Kidney epithelial cell (primary cell): ENCODE results near the gene MSRB2. TPM values are rescaled to one million over a fixed set of nuclear protein-coding genes. Genes with fewer than 3 reads are reported as not detected.

Experiments
- DNase-seq: peaks from one replicate; pipeline ENCODE4 v3.0.0-alpha.2; 2010; ENCODE audit warnings: low read depth
- H3K27me3 ChIP-seq: 2 replicates; pipeline ENCODE4 v1.6.0; 2011; ENCODE audit warnings: low read length; ENCODE audit not compliant: control insufficient read depth, insufficient read depth
- H3K36me3 ChIP-seq: 2 replicates; pipeline ENCODE4 v1.5.1; 2011; ENCODE audit warnings: low read length; ENCODE audit not compliant: control insufficient read depth, insufficient read depth
- H3K4me3 ChIP-seq: 2 replicates; pipeline ENCODE4 v1.5.1; 2011; ENCODE audit warnings: low read depth, mild to moderate bottlenecking, control low read depth, low read length
- CTCF ChIP-seq: IDR thresholded peaks from 2 replicates; pipeline ENCODE4 v1.5.1; 2011; ENCODE audit warnings: mild to moderate bottlenecking, moderate library complexity, low read length, control low read depth, inconsistent platforms; ENCODE audit not compliant: insufficient read depth, poor library complexity, severe bottlenecking
- total RNA-seq: library from RNA; depleted of rRNA; stranded (reverse); fragments of >200 nt; gene quantifications from 2 replicates; pipeline ENCODE4 v1.2.3, GENCODE V29; 2015

Gene MSRB2
- total RNA-seq, 1 donor from 2014 or later, result 24.2 TPM

GRCh38 chr10:23114228-23114850 lies 19.0 kb downstream of the MSRB2 start:
- no peak for DNase-seq
- Histone ChIP-seq H3K4me3 (no peak overlapping the region), H3K27me3 (no peaks in the 10 kb centered on the region), H3K36me3 (no peaks in the 10 kb centered on the region)
- no peak for TF ChIP-seq CTCF

- Histone ChIP-seq H3K4me3 (no peak overlapping the region), H3K36me3 (no peaks in the 10 kb centered on the region), H3K27me3 (no peaks in the 10 kb centered on the region)
- no peak for DNase-seq
- no peak for TF ChIP-seq CTCF
Measured at GRCh38 chr10:23116486-23117205, 21.3 kb downstream of the MSRB2 start.

- Histone ChIP-seq H3K27me3 (no peaks in the 10 kb centered on the region), H3K36me3 (no peaks in the 10 kb centered on the region), H3K4me3 (no peak overlapping the region)
- DNase-seq, result no peak
- no peak for TF ChIP-seq CTCF
Measured at GRCh38 chr10:23120001-23120934, 24.9 kb downstream of the MSRB2 start.

- no peak for DNase-seq
- Histone ChIP-seq H3K27me3 (no peaks in the 10 kb centered on the region), H3K36me3 (no peaks in the 10 kb centered on the region), H3K4me3 (no peak overlapping the region)
- no peak for TF ChIP-seq CTCF
Measured at GRCh38 chr10:23121135-23121534, 25.8 kb downstream of the MSRB2 start.

GRCh38 chr10:23136462-23136861 lies 41.1 kb downstream of the MSRB2 start:
- H3K27me3 ChIP-seq, result no peaks in the 10 kb centered on the region
- TF ChIP-seq CTCF, result no peak
- no peak overlapping the region for H3K4me3 ChIP-seq
- no peaks in the 10 kb centered on the region for H3K36me3 ChIP-seq
- DNase-seq, result no peak
